ENCODE measurements around the gene ST8SIA1. TPM values are rescaled to one million over a fixed set of nuclear protein-coding genes. Genes with fewer than 3 reads are reported as not detected.
A peak's percentile ranks its signal among the peaks of the same experiment; 100 is the strongest.

Gene ST8SIA1
- total RNA-seq, 1 donor from 2014 or later = under 0.01 TPM

DNA sequence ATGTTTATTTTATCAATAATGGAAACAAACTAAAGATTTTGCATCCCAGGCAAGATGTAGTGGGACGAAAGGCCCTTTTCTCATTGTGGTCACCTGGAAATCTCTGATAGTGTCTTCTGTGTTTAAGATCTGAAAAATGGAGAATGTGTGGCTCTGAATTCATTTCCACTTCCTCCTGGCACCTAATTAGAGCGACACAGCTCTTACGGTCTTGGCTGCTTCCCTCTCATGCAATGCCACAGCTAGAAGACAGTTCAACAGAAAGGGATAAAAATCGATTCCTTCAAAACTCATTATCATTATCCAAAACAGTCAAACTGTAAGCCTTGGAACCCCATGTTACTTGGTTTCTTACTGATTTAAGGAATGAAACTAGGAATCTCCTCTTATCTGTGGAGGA, 9.3 kb downstream of the ST8SIA1 start:
- Histone ChIP-seq H3K36me3 (ENCODE audit: control insufficient read depth, insufficient read depth, low read length) (no peaks in the 10 kb centered on the region), H3K27me3 (ENCODE audit: control insufficient read depth, insufficient read depth, low read length) (no peaks in the 10 kb centered on the region), H3K4me3 (ENCODE audit: low read depth, low read length) (no peak overlapping the region)
- FAIRE-seq (no peak), DNase-seq (ENCODE audit: low read depth) (no peak)
- TF ChIP-seq CTCF (IDR thresholded peaks at IDR 0.05; ENCODE audit: insufficient read depth, low read length, severe bottlenecking) = no peak

DNA sequence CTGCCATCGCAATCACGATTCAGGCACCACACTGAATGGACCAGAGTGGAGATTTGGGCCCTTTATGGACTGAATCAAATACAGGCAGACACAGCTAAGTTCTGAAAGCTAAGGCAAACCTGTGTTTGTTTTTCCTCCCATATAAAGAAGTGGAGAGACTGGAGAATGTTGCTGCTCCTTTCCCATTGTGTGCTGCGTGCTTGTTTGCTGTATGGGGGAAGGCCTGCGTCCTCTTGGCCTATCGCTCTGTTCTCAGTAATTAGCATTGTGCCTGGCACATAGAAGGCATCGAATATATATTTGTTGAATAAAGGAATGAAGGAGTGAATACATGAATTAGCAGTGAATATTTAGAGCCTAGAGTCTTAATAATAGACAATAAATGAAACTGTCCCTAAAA, 12.4 kb downstream of the ST8SIA1 start:
- Histone ChIP-seq H3K4me3 (ENCODE audit: low read depth, low read length) (no peak overlapping the region), H3K36me3 (ENCODE audit: control insufficient read depth, insufficient read depth, low read length) (no peaks in the 10 kb centered on the region), H3K27me3 (ENCODE audit: control insufficient read depth, insufficient read depth, low read length) (no peaks in the 10 kb centered on the region)
- no peak for FAIRE-seq
- no peak for TF ChIP-seq CTCF (IDR thresholded peaks at IDR 0.05; ENCODE audit: insufficient read depth, low read length, severe bottlenecking)
- DNase-seq (ENCODE audit: low read depth) = no peak

DNA sequence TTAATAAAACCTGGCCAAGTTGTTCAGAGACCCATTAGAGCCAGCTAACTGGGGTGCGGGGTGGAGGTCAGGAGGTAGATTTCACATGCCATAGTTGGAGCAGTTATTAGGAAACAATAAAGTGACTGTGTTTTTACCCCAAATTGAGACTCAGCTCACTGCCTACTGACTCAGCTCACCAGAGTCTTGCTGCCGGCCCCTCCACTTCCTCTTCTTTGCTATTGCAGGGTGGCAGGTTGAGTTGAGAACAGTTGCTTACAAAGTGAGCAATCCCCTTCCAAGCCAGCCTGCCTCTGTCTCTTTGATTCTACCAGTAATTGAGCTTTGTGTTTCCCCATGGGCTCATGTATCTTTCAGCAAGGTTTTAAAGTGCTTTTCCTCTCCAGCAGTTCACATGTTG, 12.9 kb downstream of the ST8SIA1 start:
- H3K4me3 ChIP-seq (ENCODE audit: low read depth, low read length) = no peak overlapping the region
- H3K27me3 ChIP-seq (ENCODE audit: control insufficient read depth, insufficient read depth, low read length) = no peaks in the 10 kb centered on the region
- no peaks in the 10 kb centered on the region for H3K36me3 ChIP-seq (ENCODE audit: control insufficient read depth, insufficient read depth, low read length)
- DNase-seq (ENCODE audit: low read depth) (no peak), FAIRE-seq (no peak)
- no peak for TF ChIP-seq CTCF (IDR thresholded peaks at IDR 0.05; ENCODE audit: insufficient read depth, low read length, severe bottlenecking)

- Histone ChIP-seq H3K4me3 (ENCODE audit: low read depth, low read length) (no peak overlapping the region), H3K36me3 (ENCODE audit: control insufficient read depth, insufficient read depth, low read length) (no peaks in the 10 kb centered on the region), H3K27me3 (ENCODE audit: control insufficient read depth, insufficient read depth, low read length) (no peaks in the 10 kb centered on the region)
- no peak for DNase-seq (ENCODE audit: low read depth)
- FAIRE-seq = no peak
- no peak for TF ChIP-seq CTCF (IDR thresholded peaks at IDR 0.05; ENCODE audit: insufficient read depth, low read length, severe bottlenecking)
These were observed 13.4 kb downstream of the ST8SIA1 start for GRCh38 chr12:22321018-22321605.

- no peaks in the 10 kb centered on the region for H3K36me3 ChIP-seq (ENCODE audit: control insufficient read depth, insufficient read depth, low read length)
- DNase-seq (ENCODE audit: low read depth) (peak; percentile 52), FAIRE-seq (no peak)
- TF ChIP-seq CTCF (IDR thresholded peaks at IDR 0.05; ENCODE audit: insufficient read depth, low read length, severe bottlenecking) = no peak
- no peaks in the 10 kb centered on the region for H3K27me3 ChIP-seq (ENCODE audit: control insufficient read depth, insufficient read depth, low read length)
- H3K4me3 ChIP-seq (ENCODE audit: low read depth, low read length) = no peak overlapping the region
These were observed 16.3 kb downstream of the ST8SIA1 start for GRCh38 chr12:22318108-22318737.

DNA sequence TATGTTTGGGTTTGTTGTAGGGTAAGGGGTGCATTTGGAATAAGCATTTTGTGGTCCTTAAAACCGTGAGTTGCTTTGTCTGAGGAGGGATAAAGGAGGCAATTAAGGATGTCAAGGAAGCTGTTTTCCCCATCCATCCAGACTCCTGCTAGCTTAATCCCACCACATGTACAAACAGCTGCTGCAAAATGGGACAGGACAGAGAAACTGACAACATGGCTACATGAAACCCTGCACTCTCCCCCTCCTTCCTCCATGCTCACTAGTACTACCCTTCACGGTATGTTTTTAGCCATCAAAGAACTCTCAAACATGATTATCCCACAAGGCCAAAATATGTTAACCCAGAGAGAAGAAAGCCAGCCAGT, 20.6 kb downstream of the ST8SIA1 start:
- H3K27me3 ChIP-seq (ENCODE audit: control insufficient read depth, insufficient read depth, low read length) = peaks cover 2% of the 10 kb centered on the region
- H3K4me3 ChIP-seq (ENCODE audit: low read depth, low read length) = no peak overlapping the region
- TF ChIP-seq CTCF (IDR thresholded peaks at IDR 0.05; ENCODE audit: insufficient read depth, low read length, severe bottlenecking) = no peak
- no peaks in the 10 kb centered on the region for H3K36me3 ChIP-seq (ENCODE audit: control insufficient read depth, insufficient read depth, low read length)
- DNase-seq (ENCODE audit: low read depth) (no peak), FAIRE-seq (no peak)
